Gastrocnemius medialis (tissue), 4 donors: ENCODE measurements around the gene ANKRD27.

Experiments
- POLR2A ChIP-seq, 2 donors: fragments of 450-650 bp; IDR thresholded peaks; one replicate each; pipeline ENCODE4 v1.6.1; 2017; ENCODE audit warnings: antibody characterized with exemption in 2 of 2, mild to moderate bottlenecking in 2 of 2, moderate library complexity in 2 of 2
- TF ChIP-seq, protein P1 (sequence below), 5 experiments: fragments of 450-650 bp in 3 of 5; fragments of 200-600 bp in 2 of 5; sonication (generic) in 2 of 5; IDR thresholded peaks in 4 of 5; conservative IDR thresholded peaks in 1 of 5; 1 replicate in 4 of 5; 2 replicates in 1 of 5; pipeline ENCODE4 v1.5.1; 2016 to 2019; ENCODE audit warnings: antibody characterized with exemption in 5 of 5, mild to moderate bottlenecking in 3 of 5, moderate library complexity in 3 of 5

DNA sequence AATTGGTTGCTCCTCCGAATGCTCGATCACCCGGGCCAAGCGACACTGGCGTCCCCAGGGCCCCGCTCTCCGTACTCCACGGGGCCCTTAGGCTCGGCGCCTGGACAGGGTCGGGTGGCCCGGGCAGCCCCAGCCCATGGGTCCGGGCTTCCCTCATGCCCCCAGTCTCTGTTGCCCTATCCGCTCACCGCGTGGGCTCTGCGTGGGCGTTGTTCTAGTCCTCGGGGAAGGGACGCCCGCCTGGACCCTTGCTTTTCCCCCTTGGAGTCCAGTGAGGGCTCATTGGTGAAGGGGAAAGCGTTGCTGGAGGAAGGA lies 45.9 kb upstream of the ANKRD27 start:
- TF ChIP-seq, protein P1, sequence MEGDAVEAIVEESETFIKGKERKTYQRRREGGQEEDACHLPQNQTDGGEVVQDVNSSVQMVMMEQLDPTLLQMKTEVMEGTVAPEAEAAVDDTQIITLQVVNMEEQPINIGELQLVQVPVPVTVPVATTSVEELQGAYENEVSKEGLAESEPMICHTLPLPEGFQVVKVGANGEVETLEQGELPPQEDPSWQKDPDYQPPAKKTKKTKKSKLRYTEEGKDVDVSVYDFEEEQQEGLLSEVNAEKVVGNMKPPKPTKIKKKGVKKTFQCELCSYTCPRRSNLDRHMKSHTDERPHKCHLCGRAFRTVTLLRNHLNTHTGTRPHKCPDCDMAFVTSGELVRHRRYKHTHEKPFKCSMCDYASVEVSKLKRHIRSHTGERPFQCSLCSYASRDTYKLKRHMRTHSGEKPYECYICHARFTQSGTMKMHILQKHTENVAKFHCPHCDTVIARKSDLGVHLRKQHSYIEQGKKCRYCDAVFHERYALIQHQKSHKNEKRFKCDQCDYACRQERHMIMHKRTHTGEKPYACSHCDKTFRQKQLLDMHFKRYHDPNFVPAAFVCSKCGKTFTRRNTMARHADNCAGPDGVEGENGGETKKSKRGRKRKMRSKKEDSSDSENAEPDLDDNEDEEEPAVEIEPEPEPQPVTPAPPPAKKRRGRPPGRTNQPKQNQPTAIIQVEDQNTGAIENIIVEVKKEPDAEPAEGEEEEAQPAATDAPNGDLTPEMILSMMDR (IDR thresholded peaks at IDR 0.05 in 4 of 5, conservative IDR thresholded peaks at IDR 0.05 in 1 of 5): no peak
- no peak for TF ChIP-seq POLR2A (IDR thresholded peaks at IDR 0.05)
